ENCODE measurements around the gene GMDS.

The GMDS gene

GRCh38 chr6:2237001-2237400, 8.4 kb downstream of the GMDS start:
- no peak for DNase-seq

- DNase-seq: no peak
These were observed 9.5 kb downstream of the GMDS start for GRCh38 chr6:2235777-2236495.

- no peak for DNase-seq
These were observed 13.0 kb downstream of the GMDS start for GRCh38 chr6:2232445-2232844.

GRCh38 chr6:2231438-2231837, 14.0 kb downstream of the GMDS start:
- no peak for DNase-seq

GRCh38 chr6:2230659-2231277, 14.6 kb downstream of the GMDS start:
- DNase-seq: no peak

- DNase-seq: no peak
These were observed 15.7 kb downstream of the GMDS start for GRCh38 chr6:2229742-2230141.

GRCh38 chr6:2229039-2229438, 16.4 kb downstream of the GMDS start:
- DNase-seq: no peak

GRCh38 chr6:2228392-2228791, 17.0 kb downstream of the GMDS start:
- no peak for DNase-seq

GRCh38 chr6:2226775-2227174, 18.6 kb downstream of the GMDS start:
- DNase-seq: no peak

- DNase-seq: no peak
These were observed 19.7 kb downstream of the GMDS start for GRCh38 chr6:2225422-2226392.

- DNase-seq: no peak
These were observed 20.5 kb downstream of the GMDS start for GRCh38 chr6:2224847-2225382.

- DNase-seq: no peak
These were observed 23.0 kb downstream of the GMDS start for GRCh38 chr6:2222275-2222842.

- DNase-seq: no peak
These were observed 23.6 kb downstream of the GMDS start for GRCh38 chr6:2221726-2222274.

- DNase-seq: no peak
These were observed 25.3 kb downstream of the GMDS start for GRCh38 chr6:2220154-2220553.

GRCh38 chr6:2218866-2219265, 26.5 kb downstream of the GMDS start:
- DNase-seq: no peak

GRCh38 chr6:2216794-2217383, 28.5 kb downstream of the GMDS start:
- no peak for DNase-seq

GRCh38 chr6:2215342-2215741, 30.1 kb downstream of the GMDS start:
- DNase-seq: no peak

- no peak for DNase-seq
These were observed 32.3 kb downstream of the GMDS start for GRCh38 chr6:2213086-2213485.

GRCh38 chr6:2209226-2209809, 36.1 kb downstream of the GMDS start:
- DNase-seq: peak; percentile 17

- no peak for DNase-seq
These were observed 36.9 kb downstream of the GMDS start for GRCh38 chr6:2208468-2208867.

GRCh38 chr6:2205396-2205795, 40.0 kb downstream of the GMDS start:
- no peak for DNase-seq

GRCh38 chr6:2204272-2204671, 41.1 kb downstream of the GMDS start:
- no peak for DNase-seq
